ENCODE results near the gene KNDC1.

GRCh38 chr10:133125901-133126300 lies 34.1 kb upstream of the KNDC1 start:
- TF ChIP-seq CTCF (IDR thresholded peaks at IDR 0.05) (no peak), EZH2 (IDR thresholded peaks at IDR 0.05; ENCODE audit: borderline replicate concordance, insufficient read depth, low read depth, low read length, poor library complexity, severe bottlenecking) (no peak)
